Retinal pigment epithelial cell (primary cell): ENCODE results near the gene ARSB.

Source experiments
- DNase-seq: peaks from one replicate; pipeline ENCODE4 v3.0.0-alpha.2; 2010; ENCODE audit warnings: low read depth
- H3K4me3 ChIP-seq: 2 replicates; pipeline ENCODE4 v1.5.1; 2011; ENCODE audit warnings: mild to moderate bottlenecking, low read length, control low read depth, moderate library complexity
- TF ChIP-seq, protein P1 (sequence below): conservative IDR thresholded peaks from 2 replicates; pipeline ENCODE4 v1.5.1; 2011; ENCODE audit warnings: low read depth, low read length, control low read depth, inconsistent platforms

Gene ARSB

GRCh38 chr5:78760770-78761169, 224.3 kb downstream of the ARSB start:
- no peak overlapping the region for H3K4me3 ChIP-seq
- TF ChIP-seq, protein P1, sequence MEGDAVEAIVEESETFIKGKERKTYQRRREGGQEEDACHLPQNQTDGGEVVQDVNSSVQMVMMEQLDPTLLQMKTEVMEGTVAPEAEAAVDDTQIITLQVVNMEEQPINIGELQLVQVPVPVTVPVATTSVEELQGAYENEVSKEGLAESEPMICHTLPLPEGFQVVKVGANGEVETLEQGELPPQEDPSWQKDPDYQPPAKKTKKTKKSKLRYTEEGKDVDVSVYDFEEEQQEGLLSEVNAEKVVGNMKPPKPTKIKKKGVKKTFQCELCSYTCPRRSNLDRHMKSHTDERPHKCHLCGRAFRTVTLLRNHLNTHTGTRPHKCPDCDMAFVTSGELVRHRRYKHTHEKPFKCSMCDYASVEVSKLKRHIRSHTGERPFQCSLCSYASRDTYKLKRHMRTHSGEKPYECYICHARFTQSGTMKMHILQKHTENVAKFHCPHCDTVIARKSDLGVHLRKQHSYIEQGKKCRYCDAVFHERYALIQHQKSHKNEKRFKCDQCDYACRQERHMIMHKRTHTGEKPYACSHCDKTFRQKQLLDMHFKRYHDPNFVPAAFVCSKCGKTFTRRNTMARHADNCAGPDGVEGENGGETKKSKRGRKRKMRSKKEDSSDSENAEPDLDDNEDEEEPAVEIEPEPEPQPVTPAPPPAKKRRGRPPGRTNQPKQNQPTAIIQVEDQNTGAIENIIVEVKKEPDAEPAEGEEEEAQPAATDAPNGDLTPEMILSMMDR = peak; percentile 48
- no peak for DNase-seq

DNA sequence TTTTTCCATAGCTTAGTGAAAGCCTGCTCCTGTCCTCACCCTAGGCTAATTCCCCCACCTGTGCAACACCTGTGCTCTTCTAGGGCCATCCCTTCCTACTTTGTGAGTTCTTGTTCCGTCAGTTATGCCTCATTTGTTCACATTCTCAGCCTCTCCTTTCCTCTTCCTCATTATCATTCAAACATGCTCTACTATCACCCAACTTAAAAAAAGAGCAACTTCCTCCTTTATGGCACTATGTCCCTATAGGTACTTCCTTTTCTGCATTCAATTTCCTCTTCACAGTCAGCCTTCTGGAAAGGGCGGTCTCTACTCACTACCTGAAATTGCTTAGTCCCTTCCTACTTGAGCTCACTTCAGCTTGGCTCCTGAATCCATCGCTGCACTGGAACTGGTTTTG, 224.7 kb downstream of the ARSB start:
- no peak for DNase-seq
- TF ChIP-seq, protein P1 = no peak
- H3K4me3 ChIP-seq = no peak overlapping the region

GRCh38 chr5:78758169-78758839, 226.8 kb downstream of the ARSB start:
- H3K4me3 ChIP-seq = no peak overlapping the region
- no peak for DNase-seq
- TF ChIP-seq, protein P1 = no peak

GRCh38 chr5:78757269-78758053, 227.6 kb downstream of the ARSB start:
- H3K4me3 ChIP-seq = no peak overlapping the region
- DNase-seq = no peak
- TF ChIP-seq, protein P1 = no peak

GRCh38 chr5:78756858-78757257, 228.3 kb downstream of the ARSB start:
- TF ChIP-seq, protein P1 = no peak
- no peak for DNase-seq

GRCh38 chr5:78755822-78756429, 229.2 kb downstream of the ARSB start:
- no peak overlapping the region for H3K4me3 ChIP-seq
- TF ChIP-seq, protein P1 = no peak
- DNase-seq = no peak

More at GRCh38 chr5:78756858-78757257, 228.3 kb downstream of the ARSB start:
- H3K4me3 ChIP-seq = no peak overlapping the region
